NCI-H526 treated with DMSO at 0.1 percent for 48 hours (cell line): ENCODE data around the gene RPAP3.
A peak's percentile ranks its signal among the peaks of the same experiment; 100 is the strongest.
"Not testable (repeated sequence)": the region's sequence is repeated elsewhere in the genome, so short reads cannot be mapped to it uniquely, and the experiment has no call there.

ENCODE experiments used
- DNase-seq: peaks from one replicate; lab custom pipeline; 2025; lab: John Stamatoyannopoulos, UW

RPAP3 gene

GRCh38 chr12:47672068-47672467 is 33.8 kb downstream of the RPAP3 start:
- no peak for DNase-seq

- DNase-seq = not testable (repeated sequence)
Measured at GRCh38 chr12:47667935-47668334, 37.9 kb downstream of the RPAP3 start.

DNA sequence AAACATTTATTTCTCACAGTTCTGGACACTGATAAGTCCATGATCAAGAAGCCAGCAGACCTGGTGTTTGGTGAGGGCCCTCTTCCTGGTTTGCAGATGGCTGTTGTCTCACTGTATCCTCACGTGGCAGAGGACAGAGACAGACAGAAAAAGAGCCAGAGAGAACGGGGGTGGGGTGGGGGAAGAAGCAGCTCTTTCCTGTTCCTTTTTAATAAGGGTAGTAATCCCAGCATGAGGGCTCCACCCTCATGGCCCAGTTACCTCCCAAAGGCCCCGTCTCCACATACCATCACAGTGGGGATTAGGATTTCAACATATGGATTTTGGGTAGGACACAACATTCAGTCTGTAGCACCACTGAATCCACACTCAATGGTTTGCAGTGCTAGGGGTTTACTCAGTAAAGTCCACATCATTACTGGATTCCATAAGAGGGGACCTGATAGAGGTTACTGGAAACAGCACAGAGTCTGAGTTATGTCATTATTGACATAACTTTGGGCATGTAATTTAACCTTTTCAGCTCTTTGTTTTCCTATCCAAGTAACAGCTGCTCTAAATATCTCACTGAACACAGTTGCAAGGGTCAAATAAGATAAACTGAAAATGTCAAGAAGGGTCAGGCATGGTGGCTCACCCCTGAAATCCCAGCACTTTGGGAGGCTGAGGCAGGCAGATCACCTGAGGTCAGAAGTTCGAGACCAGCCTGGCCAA is 53.2 kb downstream of the RPAP3 start:
- no peak for DNase-seq

- peak; percentile 47 for DNase-seq
Measured at GRCh38 chr12:47651368-47652254, 54.2 kb downstream of the RPAP3 start.

DNA sequence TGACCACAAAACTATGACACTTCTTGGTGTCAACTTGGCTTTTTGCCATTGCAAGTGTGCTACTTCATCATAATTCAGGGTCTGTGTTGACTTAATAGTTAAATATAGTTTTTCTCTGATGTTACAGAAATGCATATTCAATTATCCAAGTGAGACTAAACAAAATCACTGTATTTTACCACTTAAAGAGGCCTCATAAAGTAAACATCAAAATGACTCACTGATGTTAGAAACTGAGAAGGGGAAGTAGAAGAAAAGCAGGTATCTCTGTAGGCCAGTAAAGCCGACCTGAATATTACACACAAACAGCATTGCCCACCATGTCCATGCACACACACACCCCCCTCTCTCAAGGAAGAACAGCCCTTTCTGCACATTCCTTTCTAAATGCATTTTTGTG is 55.4 kb downstream of the RPAP3 start:
- DNase-seq = no peak

DNA sequence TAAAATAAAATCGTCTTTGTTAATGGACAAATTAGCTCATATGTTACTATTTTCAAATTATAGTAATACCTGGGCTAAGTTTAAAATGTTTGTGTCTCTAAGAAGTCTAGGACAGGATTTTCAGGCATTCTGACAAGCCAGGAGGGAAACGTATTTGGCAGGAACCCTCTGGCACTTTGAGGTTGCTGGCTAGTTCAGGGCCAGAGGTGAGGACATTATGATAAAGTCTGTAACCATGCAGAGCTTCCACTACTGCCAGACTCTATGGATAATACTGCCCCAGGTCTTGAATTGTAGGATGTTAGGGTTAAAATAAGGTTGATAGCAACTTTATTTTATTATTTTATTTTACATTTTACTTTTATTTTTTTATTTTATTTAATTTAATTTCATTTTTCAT is 56.4 kb downstream of the RPAP3 start:
- no peak for DNase-seq

DNA sequence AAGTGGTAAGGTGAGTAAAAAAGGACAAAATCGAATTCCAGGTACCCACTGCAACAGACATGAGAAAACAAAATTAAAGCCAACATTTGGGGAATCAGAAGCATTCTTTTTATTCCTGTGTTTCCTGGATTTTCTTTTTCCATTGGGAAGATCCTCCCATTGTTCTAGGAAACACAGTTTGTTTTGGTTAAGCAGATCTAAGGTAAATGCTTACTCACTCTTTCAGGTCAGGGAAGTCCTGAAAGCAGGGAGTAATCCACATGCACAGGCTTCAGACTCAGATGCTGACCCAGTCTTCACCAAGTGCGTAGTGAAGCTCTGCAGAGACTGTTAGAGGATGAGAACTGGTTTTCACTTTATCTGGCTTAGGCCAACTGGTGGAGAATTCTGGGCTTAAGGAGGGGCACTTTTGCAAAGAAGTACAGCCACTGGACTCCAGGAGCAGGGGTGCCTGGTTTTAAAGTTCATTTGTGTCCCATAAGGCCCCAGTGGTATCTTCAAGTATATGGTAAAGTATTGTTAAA is 57.7 kb downstream of the RPAP3 start:
- no peak for DNase-seq

DNA sequence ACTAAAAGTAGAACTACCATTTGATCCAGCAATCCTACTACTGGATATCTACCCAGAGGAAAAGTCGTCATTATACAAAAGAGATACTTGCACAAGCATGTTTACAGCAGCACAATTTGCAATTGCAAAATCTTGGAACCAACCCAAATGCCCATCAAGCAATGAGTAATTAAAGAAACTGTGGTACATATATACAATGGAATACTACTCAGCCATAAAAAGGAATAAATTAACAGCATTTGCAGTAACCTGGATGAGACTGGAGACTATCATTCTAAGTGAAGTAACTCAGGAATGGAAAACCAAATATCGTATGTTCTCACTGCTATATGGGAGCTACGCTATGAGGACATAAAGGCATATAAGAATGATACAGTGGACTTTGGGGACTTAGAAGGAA is 63.5 kb downstream of the RPAP3 start:
- not testable (repeated sequence) for DNase-seq

- DNase-seq = no peak
Measured at GRCh38 chr12:47636908-47637780, 68.7 kb downstream of the RPAP3 start.

GRCh38 chr12:47635770-47636169 is 70.1 kb downstream of the RPAP3 start:
- DNase-seq = not testable (repeated sequence)

GRCh38 chr12:47634127-47634526 is 71.7 kb downstream of the RPAP3 start:
- no peak for DNase-seq

DNA sequence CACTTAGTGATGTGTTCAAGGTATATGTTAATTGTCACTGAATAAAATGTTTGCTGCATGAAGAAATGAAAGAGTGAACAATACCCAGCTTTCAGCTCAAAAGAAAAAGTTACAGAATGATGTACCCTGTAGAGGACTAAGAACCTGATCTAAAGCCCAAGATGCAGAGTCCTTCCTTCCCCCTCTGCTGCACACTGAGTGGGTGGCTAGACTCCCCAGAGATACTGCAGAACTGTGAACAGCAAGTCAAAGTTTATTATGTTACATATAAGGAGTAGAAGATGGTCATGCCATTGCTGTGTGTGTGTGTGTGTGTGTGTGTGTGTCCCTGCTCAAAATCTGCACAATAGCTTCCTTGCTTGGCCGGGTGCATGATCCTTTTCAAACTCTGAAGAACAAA is 83.9 kb downstream of the RPAP3 start:
- DNase-seq = no peak

GRCh38 chr12:47617476-47617875 is 88.4 kb downstream of the RPAP3 start:
- DNase-seq = no peak

DNA sequence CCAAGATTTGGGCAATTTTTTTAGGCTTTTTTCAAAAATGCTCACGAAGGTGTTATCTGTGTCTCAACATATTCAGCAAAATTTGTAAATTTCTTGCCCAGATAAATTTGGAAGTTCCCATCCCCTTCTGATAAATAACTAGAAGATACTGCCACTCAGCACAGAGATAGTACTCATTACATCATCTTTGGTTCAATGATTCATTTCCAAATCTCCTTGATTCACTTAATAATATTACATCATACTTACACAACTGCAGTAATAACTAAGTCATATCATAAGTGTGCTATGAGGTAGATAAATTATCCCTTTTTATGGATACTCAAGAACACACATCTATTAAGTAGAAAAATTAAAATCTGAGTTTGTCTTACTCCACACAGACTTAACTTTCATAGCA is 89.4 kb downstream of the RPAP3 start:
- DNase-seq = no peak

DNA sequence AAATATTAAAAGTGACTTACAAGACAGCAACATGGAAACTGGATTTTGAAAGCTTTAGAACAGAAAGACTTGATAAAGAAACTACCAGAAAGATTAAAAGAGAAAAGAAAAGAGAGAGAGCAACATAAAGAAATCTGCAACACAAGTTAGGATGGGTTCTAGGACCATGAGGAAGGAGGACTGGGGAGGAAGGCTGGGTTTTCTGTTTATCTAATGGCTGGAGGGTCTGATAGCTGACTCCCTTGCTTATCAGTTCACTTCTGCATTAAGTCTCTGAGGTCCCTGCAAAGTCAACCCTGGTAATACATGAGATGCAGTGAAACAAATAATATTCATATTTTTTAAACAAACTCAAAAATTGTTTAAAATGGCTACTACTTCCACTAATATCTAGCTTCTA is 90.1 kb downstream of the RPAP3 start:
- DNase-seq = no peak

GRCh38 chr12:47614521-47614920 is 91.3 kb downstream of the RPAP3 start:
- no peak for DNase-seq

DNA sequence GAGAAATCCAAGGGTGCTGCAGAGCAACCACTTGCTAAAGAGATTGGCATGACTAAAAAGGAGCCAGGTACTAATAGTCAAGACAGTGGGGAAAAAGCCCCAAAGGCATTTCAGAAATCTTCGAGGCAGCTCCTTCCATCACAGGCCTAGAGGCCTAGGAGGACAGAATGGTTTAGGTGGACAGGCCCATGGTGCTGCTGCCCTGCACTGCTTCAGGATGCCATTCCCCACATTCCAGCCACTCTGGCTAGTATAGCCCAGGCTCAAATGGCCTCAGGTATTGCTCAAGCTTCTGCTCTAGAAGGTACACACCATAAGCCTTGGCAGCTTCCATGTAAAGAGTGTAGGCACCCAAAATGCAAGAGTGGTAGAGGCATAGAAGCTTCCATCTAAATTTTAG is 92.9 kb downstream of the RPAP3 start:
- no peak for DNase-seq

GRCh38 chr12:47611906-47612305 is 93.9 kb downstream of the RPAP3 start:
- DNase-seq = no peak
